Measurements from ENCODE around the gene WBP1.

The WBP1 gene

DNA sequence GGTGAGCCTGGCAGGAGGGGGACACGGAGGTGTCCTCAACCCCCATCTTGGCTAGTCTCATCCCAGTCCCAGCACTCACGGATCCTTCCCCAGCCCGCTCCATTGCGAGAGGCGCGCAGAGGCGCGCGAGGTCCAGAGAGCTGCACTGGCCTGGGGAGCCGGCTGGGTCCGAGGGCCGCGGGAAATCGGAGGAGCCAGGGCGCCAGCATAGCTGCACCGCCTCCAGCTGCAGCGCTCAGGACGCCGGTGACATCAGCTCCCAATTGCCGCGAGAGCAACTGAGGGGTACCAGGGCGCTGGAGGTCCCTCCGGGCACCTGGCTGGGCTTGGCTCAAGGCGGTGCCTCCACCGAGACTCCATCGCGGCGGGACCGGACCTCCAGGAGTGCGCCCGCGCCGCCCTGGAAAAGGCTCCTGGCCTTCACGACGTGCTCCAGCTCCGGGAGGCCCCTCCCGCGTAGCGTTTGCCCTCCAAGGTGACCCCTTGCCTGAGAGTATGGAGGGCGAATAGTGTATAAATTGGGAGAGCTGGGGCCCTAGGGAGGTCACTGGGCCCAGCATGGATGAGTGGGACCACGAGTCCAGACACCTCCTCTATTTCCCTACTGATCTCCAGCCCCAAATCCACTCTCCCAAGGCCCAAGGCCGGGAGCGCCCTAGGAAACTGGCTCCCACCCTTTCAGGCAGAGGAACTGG, 22.0 kb upstream of the WBP1 start:
- Histone ChIP-seq H3K79me1 (ENCODE audit: low read depth, low read length) (peaks cover 8% of the 10 kb centered on the region), H3K4ac (ENCODE audit: low read length) (no peak overlapping the region), H3K27ac (replicated peaks; ENCODE audit: low read length) (no peak overlapping the region), H2AK5ac (ENCODE audit: low read depth, low read length) (no peak overlapping the region), H2BK12ac (ENCODE audit: low read length) (no peak overlapping the region), H2BK5ac (ENCODE audit: low read length) (no peak overlapping the region), H3K4me1 (ENCODE audit: control insufficient read depth in 2 of 2, insufficient read depth in 1 of 2, low read depth in 1 of 2, low read length in 2 of 2) (peaks cover 17 to 19% of the 10 kb centered on the region in 2 donors), H3K23ac (ENCODE audit: low read depth, low read length, poor library complexity) (no peak overlapping the region), H4K8ac (ENCODE audit: low read depth, low read length) (no peak overlapping the region), H3K14ac (ENCODE audit: low read length) (no peak overlapping the region), H3K36me3 (replicated peaks in 1 of 2; ENCODE audit: control insufficient read depth in 2 of 2, insufficient read depth in 2 of 2, low read length in 2 of 2) (peaks cover 12 to 18% of the 10 kb centered on the region in 2 donors), H3K4me3 (ENCODE audit: low read length in 2 of 2) (no peak overlapping the region), H3K9ac (ENCODE audit: low read depth, low read length, poor library complexity) (no peak overlapping the region), H2AFZ (ENCODE audit: low read length) (no peak overlapping the region), H2BK120ac (ENCODE audit: low read depth, low read length) (no peak overlapping the region), H2BK15ac (ENCODE audit: low read length) (no peak overlapping the region), H3K27me3 (ENCODE audit: control insufficient read depth in 3 of 3, insufficient read depth in 3 of 3, low read depth in 1 of 3, low read length in 3 of 3) (no peaks in the 10 kb centered on the region), H3K9me3 (replicated peaks in 1 of 2; ENCODE audit: control insufficient read depth in 2 of 2, insufficient read depth in 1 of 2, low read depth in 1 of 2, low read length in 2 of 2) (no peaks in the 10 kb centered on the region), H3K18ac (ENCODE audit: low read length) (peak overlapping the region; percentile 7), H3K4me2 (ENCODE audit: insufficient read depth, low read length, poor library complexity, severe bottlenecking) (no peak overlapping the region), H4K91ac (ENCODE audit: low read depth, low read length, poor library complexity) (no peak overlapping the region)
- WGBS, 2 donors (ENCODE audit: extremely low coverage in 2 of 2, insufficient read length in 2 of 2, insufficient replicate concordance in 1 of 2): no CpG with 5 or more reads among the region's 43 CpGs
- DNase-seq (ENCODE audit: low spot score): no peak

- peaks cover 0 to 5% (median 0%) of the 10 kb centered on the region in 3 experiments for H3K27me3 ChIP-seq (ENCODE audit: control insufficient read depth in 3 of 3, insufficient read depth in 3 of 3, low read depth in 1 of 3, low read length in 3 of 3)
- H4K8ac ChIP-seq (ENCODE audit: low read depth, low read length): no peak overlapping the region
- H3K4ac ChIP-seq (ENCODE audit: low read length): no peak overlapping the region
- H2AK5ac ChIP-seq (ENCODE audit: low read depth, low read length): no peak overlapping the region
- H3K4me1 ChIP-seq (ENCODE audit: control insufficient read depth in 2 of 2, insufficient read depth in 1 of 2, low read depth in 1 of 2, low read length in 2 of 2): peaks cover 17 to 19% of the 10 kb centered on the region in 2 donors
- no peak for DNase-seq (ENCODE audit: low spot score)
- peaks cover 8% of the 10 kb centered on the region for H3K79me1 ChIP-seq (ENCODE audit: low read depth, low read length)
- H2BK15ac ChIP-seq (ENCODE audit: low read length): no peak overlapping the region
- H3K4me3 ChIP-seq (ENCODE audit: low read length in 2 of 2): no peak overlapping the region
- no peak overlapping the region for H3K9ac ChIP-seq (ENCODE audit: low read depth, low read length, poor library complexity)
- H2BK120ac ChIP-seq (ENCODE audit: low read depth, low read length): no peak overlapping the region
- no peak overlapping the region for H4K91ac ChIP-seq (ENCODE audit: low read depth, low read length, poor library complexity)
- no peak overlapping the region for H2AFZ ChIP-seq (ENCODE audit: low read length)
- H2BK5ac ChIP-seq (ENCODE audit: low read length): no peak overlapping the region
- peaks cover 7 to 10% of the 10 kb centered on the region in 2 donors for H3K36me3 ChIP-seq (replicated peaks in 1 of 2; ENCODE audit: control insufficient read depth in 2 of 2, insufficient read depth in 2 of 2, low read length in 2 of 2)
- no CpG with 5 or more reads among the region's 6 CpGs for WGBS, 2 donors (ENCODE audit: extremely low coverage in 2 of 2, insufficient read length in 2 of 2, insufficient replicate concordance in 1 of 2)
- H3K18ac ChIP-seq (ENCODE audit: low read length): no peak overlapping the region
- no peak overlapping the region for H3K27ac ChIP-seq (replicated peaks; ENCODE audit: low read length)
- H2BK12ac ChIP-seq (ENCODE audit: low read length): no peak overlapping the region
- no peak overlapping the region for H3K4me2 ChIP-seq (ENCODE audit: insufficient read depth, low read length, poor library complexity, severe bottlenecking)
- H3K14ac ChIP-seq (ENCODE audit: low read length): no peak overlapping the region
- H3K9me3 ChIP-seq (replicated peaks in 1 of 2; ENCODE audit: control insufficient read depth in 2 of 2, insufficient read depth in 1 of 2, low read depth in 1 of 2, low read length in 2 of 2): no peaks in the 10 kb centered on the region
- no peak overlapping the region for H3K23ac ChIP-seq (ENCODE audit: low read depth, low read length, poor library complexity)
These were observed 21.2 kb upstream of the WBP1 start for GRCh38 chr2:74436848-74437695.

GRCh38 chr2:74438248-74438647, 20.0 kb upstream of the WBP1 start:
- no peak for DNase-seq (ENCODE audit: low spot score)
- H3K27ac ChIP-seq (replicated peaks; ENCODE audit: low read length): no peak overlapping the region
- no peak overlapping the region for H3K4me3 ChIP-seq (ENCODE audit: low read length in 2 of 2)
- peaks cover 0 to 15% (median 0%) of the 10 kb centered on the region in 3 experiments for H3K27me3 ChIP-seq (ENCODE audit: control insufficient read depth in 3 of 3, insufficient read depth in 3 of 3, low read depth in 1 of 3, low read length in 3 of 3)
- H3K79me1 ChIP-seq (ENCODE audit: low read depth, low read length): peaks cover 8% of the 10 kb centered on the region
- H2BK5ac ChIP-seq (ENCODE audit: low read length): no peak overlapping the region
- H2BK12ac ChIP-seq (ENCODE audit: low read length): no peak overlapping the region
- H2AK5ac ChIP-seq (ENCODE audit: low read depth, low read length): no peak overlapping the region
- peak overlapping the region; percentile 45 for H4K91ac ChIP-seq (ENCODE audit: low read depth, low read length, poor library complexity)
- WGBS, 2 donors (ENCODE audit: extremely low coverage in 2 of 2, insufficient read length in 2 of 2, insufficient replicate concordance in 1 of 2): no CpG with 5 or more reads among the region's 1 CpG
- H3K18ac ChIP-seq (ENCODE audit: low read length): no peak overlapping the region
- H3K23ac ChIP-seq (ENCODE audit: low read depth, low read length, poor library complexity): no peak overlapping the region
- no peak overlapping the region for H3K14ac ChIP-seq (ENCODE audit: low read length)
- no peak overlapping the region for H2BK120ac ChIP-seq (ENCODE audit: low read depth, low read length)
- peaks cover 2 to 3% of the 10 kb centered on the region in 2 donors for H3K36me3 ChIP-seq (replicated peaks in 1 of 2; ENCODE audit: control insufficient read depth in 2 of 2, insufficient read depth in 2 of 2, low read length in 2 of 2)
- peaks cover 17 to 19% of the 10 kb centered on the region in 2 donors for H3K4me1 ChIP-seq (ENCODE audit: control insufficient read depth in 2 of 2, insufficient read depth in 1 of 2, low read depth in 1 of 2, low read length in 2 of 2)
- no peak overlapping the region for H2AFZ ChIP-seq (ENCODE audit: low read length)
- H3K4me2 ChIP-seq (ENCODE audit: insufficient read depth, low read length, poor library complexity, severe bottlenecking): no peak overlapping the region
- peaks cover 0 to 2% of the 10 kb centered on the region in 2 donors for H3K9me3 ChIP-seq (replicated peaks in 1 of 2; ENCODE audit: control insufficient read depth in 2 of 2, insufficient read depth in 1 of 2, low read depth in 1 of 2, low read length in 2 of 2)
- no peak overlapping the region for H3K4ac ChIP-seq (ENCODE audit: low read length)
- no peak overlapping the region for H3K9ac ChIP-seq (ENCODE audit: low read depth, low read length, poor library complexity)
- no peak overlapping the region for H4K8ac ChIP-seq (ENCODE audit: low read depth, low read length)
- no peak overlapping the region for H2BK15ac ChIP-seq (ENCODE audit: low read length)

DNA sequence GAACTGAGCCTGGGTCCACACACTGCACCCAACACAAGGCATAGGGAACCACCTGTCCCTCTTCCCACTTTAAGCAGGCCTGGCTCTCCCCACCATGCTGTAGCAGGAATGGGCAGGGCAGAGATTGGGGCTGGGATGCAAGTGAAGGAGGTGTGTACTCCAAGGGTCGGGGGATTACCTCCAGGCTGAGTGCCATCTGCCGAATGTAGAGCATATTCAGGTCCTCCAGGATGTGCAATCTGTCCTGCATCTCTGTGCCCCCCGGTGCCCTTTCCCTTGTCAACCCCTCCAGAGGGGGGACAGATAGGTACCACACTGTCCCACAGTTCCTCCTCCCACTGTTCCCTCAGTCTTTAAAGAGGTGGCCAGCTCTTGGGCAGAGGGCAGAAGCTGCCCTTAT, 18.9 kb upstream of the WBP1 start:
- peak overlapping the region; percentile 90 for H3K9ac ChIP-seq (ENCODE audit: low read depth, low read length, poor library complexity)
- no peak overlapping the region for H3K23ac ChIP-seq (ENCODE audit: low read depth, low read length, poor library complexity)
- peak overlapping the region; percentile 96 for H2AFZ ChIP-seq (ENCODE audit: low read length)
- peaks cover 17 to 19% of the 10 kb centered on the region in 2 donors for H3K4me1 ChIP-seq (ENCODE audit: control insufficient read depth in 2 of 2, insufficient read depth in 1 of 2, low read depth in 1 of 2, low read length in 2 of 2)
- H3K79me1 ChIP-seq (ENCODE audit: low read depth, low read length): peaks cover 8% of the 10 kb centered on the region
- H3K4me2 ChIP-seq (ENCODE audit: insufficient read depth, low read length, poor library complexity, severe bottlenecking): peak overlapping the region; percentile 95
- peak overlapping the region; percentile 94 for H3K27ac ChIP-seq (replicated peaks; ENCODE audit: low read length)
- H2BK120ac ChIP-seq (ENCODE audit: low read depth, low read length): no peak overlapping the region
- no peak for DNase-seq (ENCODE audit: low spot score)
- H2BK12ac ChIP-seq (ENCODE audit: low read length): no peak overlapping the region
- H3K4ac ChIP-seq (ENCODE audit: low read length): no peak overlapping the region
- H4K91ac ChIP-seq (ENCODE audit: low read depth, low read length, poor library complexity): no peak overlapping the region
- peak overlapping the region; percentile 94 for H3K18ac ChIP-seq (ENCODE audit: low read length)
- peaks cover 0 to 15% (median 0%) of the 10 kb centered on the region in 3 experiments for H3K27me3 ChIP-seq (ENCODE audit: control insufficient read depth in 3 of 3, insufficient read depth in 3 of 3, low read depth in 1 of 3, low read length in 3 of 3)
- H3K4me3 ChIP-seq (ENCODE audit: low read length in 2 of 2): peak overlapping the region; percentile 59 to 78
- no peak overlapping the region for H4K8ac ChIP-seq (ENCODE audit: low read depth, low read length)
- peak overlapping the region; percentile 56 for H3K14ac ChIP-seq (ENCODE audit: low read length)
- H2AK5ac ChIP-seq (ENCODE audit: low read depth, low read length): peak overlapping the region; percentile 43
- peak overlapping the region; percentile 56 for H2BK5ac ChIP-seq (ENCODE audit: low read length)
- peak overlapping the region; percentile 30 for H2BK15ac ChIP-seq (ENCODE audit: low read length)
- WGBS, 2 donors (ENCODE audit: extremely low coverage in 2 of 2, insufficient read length in 2 of 2, insufficient replicate concordance in 1 of 2): no CpG with 5 or more reads among the region's 3 CpGs
- H3K9me3 ChIP-seq (replicated peaks in 1 of 2; ENCODE audit: control insufficient read depth in 2 of 2, insufficient read depth in 1 of 2, low read depth in 1 of 2, low read length in 2 of 2): peaks cover 0 to 2% of the 10 kb centered on the region in 2 donors
- H3K36me3 ChIP-seq (replicated peaks in 1 of 2; ENCODE audit: control insufficient read depth in 2 of 2, insufficient read depth in 2 of 2, low read length in 2 of 2): peaks cover 2 to 3% of the 10 kb centered on the region in 2 donors
